KBM-7 (cell line): Measurements from ENCODE around the gene CEL.
"Not testable (repeated sequence)": the region's sequence is repeated elsewhere in the genome, so short reads cannot be mapped to it uniquely, and the experiment has no call there.

Source experiments
- DNase-seq: peaks from one replicate; pipeline ENCODE4 v3.0.0-alpha.2; 2015
- in situ Hi-C: fragments of 300-500 bp; cut with MboI; formaldehyde crosslinking; loops from 2 replicates; pipeline ENCODE4 v1.14.3; 2020; ENCODE audit warnings: low sequenced_read_pairs, low pct_unique_long_range_greater_than_20kb, mixed read lengths

CEL gene

GRCh38 chr9:133076691-133077090, 14.9 kb downstream of the CEL start:
- DNase-seq, result no peak
- in situ Hi-C loops, result no loop called here

- in situ Hi-C loops, result no loop called here
- DNase-seq, result no peak
Measured at GRCh38 chr9:133078486-133078885, 16.7 kb downstream of the CEL start.

DNA sequence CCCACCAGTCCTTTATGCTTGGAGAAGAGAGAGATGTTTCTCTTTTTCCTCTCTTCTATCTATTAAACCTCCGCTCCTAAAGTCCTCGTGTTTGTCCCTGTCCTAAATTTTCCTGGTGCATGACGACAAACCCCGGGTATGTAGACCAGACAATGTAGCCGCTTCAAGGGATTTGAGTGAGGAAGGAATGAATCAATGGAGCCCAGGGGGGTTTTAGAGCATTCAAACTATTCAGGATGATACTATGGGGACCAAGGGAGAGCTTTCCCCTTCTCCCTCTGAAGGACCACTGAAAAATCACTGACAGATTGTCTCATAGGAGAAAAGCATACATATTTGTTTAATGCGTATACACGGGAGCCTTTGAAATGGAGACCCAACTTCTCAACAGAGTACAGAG, 18.4 kb downstream of the CEL start:
- DNase-seq, result no peak
- in situ Hi-C loops, result no loop called here

- in situ Hi-C loops, DNase-seq: not testable (repeated sequence)
Measured at GRCh38 chr9:133080786-133081779, 19.3 kb downstream of the CEL start.

DNA sequence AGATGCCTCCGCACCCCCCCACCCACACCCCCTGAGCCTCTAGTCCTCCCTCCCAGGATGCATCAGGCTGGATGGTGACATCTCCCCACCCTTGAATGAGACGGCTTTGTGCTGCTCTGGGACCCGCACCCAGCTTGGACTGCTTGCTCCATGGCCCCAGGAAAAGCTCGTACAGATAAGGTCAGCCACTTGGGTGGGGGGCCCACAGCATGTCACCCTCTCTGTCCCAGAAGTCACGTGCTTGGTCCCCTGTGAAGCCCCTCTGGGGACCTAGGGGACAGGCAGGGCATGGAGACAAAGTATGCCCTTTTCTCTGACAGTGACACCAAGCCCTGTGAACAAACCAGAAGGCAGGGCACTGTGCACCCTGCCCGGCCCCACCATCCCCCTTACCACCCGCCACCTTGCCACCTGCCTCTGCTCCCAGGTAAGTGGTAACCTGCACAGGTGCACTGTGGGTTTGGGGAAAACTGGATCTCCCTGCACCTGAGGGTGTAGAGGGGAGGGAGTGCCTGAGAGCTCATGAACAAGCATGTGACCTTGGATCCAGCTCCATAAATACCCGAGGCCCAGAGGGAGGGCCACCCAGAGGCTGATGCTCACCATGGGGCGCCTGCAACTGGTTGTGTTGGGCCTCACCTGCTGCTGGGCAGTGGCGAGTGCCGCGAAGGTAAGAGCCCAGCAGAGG, 20.3 kb downstream of the CEL start:
- in situ Hi-C loops, DNase-seq: not testable (repeated sequence)

- DNase-seq, in situ Hi-C loops: not testable (repeated sequence)
Measured at GRCh38 chr9:133083688-133084087, 21.9 kb downstream of the CEL start.

DNA sequence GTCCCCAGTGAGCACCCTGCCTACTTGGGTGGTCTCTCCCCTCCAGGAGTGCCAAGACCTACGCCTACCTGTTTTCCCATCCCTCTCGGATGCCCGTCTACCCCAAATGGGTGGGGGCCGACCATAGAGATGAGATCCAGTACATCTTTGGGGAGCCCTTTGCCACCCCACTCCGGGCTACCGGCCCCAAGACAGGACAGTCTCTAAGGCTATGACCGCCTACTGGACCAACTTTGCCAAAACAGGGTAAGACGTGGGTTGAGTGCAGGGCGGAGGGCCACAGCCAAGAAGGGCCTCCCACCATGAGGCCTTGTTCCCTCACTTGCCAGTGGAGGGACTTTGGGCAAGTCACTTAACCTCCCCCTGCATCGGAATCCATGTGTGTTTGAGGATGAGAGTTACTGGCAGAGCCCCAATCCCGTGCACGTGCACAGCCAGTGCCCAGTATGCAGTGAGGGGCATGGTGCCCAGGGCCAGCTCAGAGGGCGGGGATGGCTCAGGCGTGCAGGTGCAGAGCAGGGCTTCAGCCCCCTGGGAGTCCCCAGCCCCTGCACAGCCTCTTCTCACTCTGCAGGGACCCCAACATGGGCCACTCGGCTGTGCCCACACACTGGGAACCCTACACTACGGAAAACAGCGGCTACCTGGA, 24.6 kb downstream of the CEL start:
- in situ Hi-C loops, DNase-seq: not testable (repeated sequence)

DNA sequence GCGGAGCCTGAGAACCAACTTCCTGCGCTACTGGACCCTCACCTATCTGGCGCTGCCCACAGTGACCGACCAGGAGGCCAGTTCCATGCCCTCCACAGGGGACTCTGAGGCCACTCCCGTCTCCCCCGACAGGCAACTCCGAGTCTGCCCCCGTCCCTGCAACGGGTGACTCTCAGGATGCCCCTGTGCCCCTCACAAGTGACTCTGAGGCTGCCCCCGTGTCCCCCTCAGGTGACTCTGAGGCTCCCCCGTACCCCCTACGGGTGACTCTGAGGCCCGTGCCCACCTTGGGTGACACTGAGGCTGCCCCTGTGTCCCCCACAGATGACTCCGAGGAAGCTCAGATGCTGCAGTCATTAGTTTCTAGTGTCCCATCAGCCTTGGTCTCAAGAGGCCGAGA, 25.1 kb downstream of the CEL start:
- in situ Hi-C loops, result no loop called here

GRCh38 chr9:133087429-133088145, 25.8 kb downstream of the CEL start:
- DNase-seq, result no peak
- in situ Hi-C loops, result no loop called here

More for the DNA sequence above, 25.1 kb downstream of the CEL start:
- no peak for DNase-seq

- in situ Hi-C loops, result no loop called here
- DNase-seq, result no peak
Measured at GRCh38 chr9:133088146-133088750, 26.5 kb downstream of the CEL start.

DNA sequence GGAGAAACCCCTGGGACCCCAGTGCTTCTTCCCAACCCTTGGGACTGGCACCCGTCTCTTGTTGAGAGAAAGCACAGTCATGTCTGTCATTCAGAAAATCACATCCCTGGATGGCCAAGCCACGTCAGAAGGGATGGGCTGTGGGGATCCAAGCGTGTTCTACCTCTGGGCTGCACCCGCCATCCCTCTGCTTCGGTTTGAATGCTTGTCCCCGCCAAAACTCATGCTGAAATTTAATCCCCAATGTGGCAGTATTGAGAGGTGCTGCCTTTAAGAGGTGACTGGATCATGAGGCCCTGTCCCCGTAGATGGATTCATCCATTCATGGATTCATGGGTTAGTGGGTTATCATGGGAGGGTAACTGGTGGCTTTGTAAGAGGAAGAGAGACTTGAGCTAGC, 27.0 kb downstream of the CEL start:
- in situ Hi-C loops, result no loop called here

GRCh38 chr9:133089271-133089671, 27.5 kb downstream of the CEL start:
- no peak for DNase-seq

More for the DNA sequence above, 27.0 kb downstream of the CEL start:
- DNase-seq, result no peak

DNA sequence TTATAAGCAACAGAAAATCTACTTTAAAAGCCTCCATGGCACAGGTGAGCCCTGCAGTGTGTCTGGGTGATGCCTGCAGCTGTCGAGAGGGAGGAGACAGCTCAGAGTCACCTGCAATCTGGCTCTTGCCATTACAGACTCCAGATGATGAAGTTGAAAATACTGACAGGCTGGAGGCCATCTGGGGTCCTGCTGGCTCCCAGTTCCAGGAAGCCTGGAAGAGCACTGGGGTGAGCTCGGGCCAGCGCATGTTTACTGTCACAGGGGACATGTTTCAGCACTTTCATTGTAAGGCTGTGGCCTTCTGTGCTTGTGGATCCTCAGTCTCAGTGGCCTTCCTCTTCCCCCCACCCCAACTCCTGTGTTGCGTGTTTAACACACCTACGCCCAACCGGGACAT, 28.4 kb downstream of the CEL start:
- DNase-seq, result no peak
- in situ Hi-C loops, result no loop called here

More at GRCh38 chr9:133089271-133089671, 27.5 kb downstream of the CEL start:
- in situ Hi-C loops, result no loop called here

GRCh38 chr9:133090752-133091385, 29.1 kb downstream of the CEL start:
- no peak for DNase-seq

DNA sequence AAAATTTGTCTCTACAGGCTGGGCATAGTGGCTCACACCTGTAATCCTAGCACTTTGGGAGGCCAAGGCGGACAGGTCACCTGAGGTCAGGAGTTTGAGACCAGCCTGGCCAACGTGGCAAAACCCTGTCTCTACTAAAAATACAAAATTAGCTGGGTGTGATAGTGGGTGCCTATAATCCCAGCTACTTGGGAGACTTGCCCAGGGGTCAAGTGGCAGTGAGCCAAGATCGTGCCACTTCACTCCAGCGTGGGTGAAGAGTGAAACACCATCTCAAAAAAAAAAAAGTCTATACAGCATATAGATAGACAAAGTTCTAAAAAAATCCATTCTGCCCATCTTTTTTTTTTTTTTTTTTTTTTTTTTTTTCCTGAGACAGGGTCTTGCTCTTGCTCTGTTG, 32.6 kb downstream of the CEL start:
- in situ Hi-C loops, result not testable (repeated sequence)

More at GRCh38 chr9:133090752-133091385, 29.1 kb downstream of the CEL start:
- in situ Hi-C loops, result no loop called here

GRCh38 chr9:133094842-133095393, 33.1 kb downstream of the CEL start:
- in situ Hi-C loops, result no loop called here
- DNase-seq, result no peak

More for the DNA sequence above, 32.6 kb downstream of the CEL start:
- not testable (repeated sequence) for DNase-seq

DNA sequence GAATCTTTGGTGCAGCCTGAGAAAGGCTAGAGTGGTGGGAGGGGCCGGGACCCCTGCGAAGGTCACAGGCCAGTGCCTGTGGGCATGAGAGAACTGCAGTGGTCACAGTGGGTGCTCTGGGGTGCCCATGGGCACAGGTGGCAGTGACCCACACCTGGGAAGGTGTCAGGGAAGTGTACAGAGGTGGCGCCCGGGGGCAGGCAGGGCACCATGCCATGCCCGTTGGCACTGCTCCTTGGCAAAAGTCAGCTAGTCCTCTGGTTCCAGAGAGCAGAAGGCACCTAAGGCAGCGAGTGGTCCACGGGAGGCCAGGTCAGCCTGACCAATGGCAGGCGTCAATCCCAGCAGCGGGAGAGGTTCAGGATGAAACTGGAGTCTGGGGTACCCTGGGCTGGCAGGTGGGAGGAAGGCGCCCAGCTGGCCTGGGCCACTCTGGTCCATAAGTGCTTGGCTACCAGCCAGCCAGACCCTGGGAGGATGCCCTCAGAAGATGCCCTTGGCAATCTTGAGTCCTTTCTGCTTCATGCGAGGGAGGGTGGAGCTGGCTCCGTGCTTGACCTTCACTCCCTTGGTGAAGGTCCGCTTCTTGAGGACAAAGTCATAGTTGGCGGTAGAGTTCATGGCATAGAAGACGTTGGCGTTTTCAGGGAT, 36.4 kb downstream of the CEL start:
- in situ Hi-C loops, result no loop called here
- DNase-seq, result no peak
